GM21390 (cell line): ENCODE measurements around the gene CELSR1.
"Not testable (repeated sequence)": the region's sequence is repeated elsewhere in the genome, so short reads cannot be mapped to it uniquely, and the experiment has no call there.

Experiments
- ATAC-seq: cut with Tn5 transposase; IDR thresholded peaks from one replicate; pipeline ENCODE4 v1.9.1; 2021; ENCODE audit not compliant: unreplicated experiment

Gene CELSR1

GRCh38 chr22:46483353-46483752 is 54.1 kb downstream of the CELSR1 start:
- no peak for ATAC-seq

- no peak for ATAC-seq
Measured at GRCh38 chr22:46482056-46482675, 55.3 kb downstream of the CELSR1 start.

- no peak for ATAC-seq
Measured at GRCh38 chr22:46481386-46481785, 56.0 kb downstream of the CELSR1 start.

DNA sequence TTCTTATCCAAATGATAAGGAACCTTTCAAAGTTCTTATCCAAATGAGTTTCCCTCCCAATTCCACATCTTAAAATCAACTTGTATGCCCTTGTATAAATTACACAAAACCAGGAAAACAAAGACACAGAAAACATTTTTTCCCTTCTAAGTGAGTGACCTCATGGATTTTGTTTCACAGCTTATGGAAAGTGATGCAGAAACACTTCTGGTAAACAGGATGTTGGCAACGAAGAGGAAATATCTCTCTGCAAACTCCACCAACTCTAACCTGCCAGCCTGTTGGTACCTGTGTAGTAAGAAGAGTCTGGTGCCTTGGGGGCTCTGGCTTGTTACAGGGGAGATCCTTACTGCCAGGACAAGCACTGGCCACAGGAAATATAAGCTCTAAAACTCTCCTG is 57.0 kb downstream of the CELSR1 start:
- ATAC-seq: no peak

DNA sequence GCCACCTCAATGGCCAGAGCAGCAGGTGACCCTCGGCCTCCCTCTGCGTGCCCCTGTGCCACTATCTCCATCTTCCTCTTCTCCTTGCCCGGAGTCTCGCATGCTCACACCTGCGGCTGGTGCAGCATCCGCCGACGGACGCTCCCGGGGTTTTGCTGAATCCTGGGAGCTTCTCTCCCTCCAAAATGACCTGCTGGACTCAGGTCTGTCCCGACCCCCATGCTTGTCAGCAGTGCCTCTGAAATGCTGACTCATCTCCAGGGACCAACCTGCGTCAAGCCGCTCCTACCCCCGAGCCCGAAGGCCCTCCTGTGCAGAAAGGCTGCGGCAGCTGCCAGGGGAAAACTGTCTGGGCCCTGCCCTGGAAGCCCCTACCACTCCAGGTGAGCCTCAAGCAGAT is 58.4 kb downstream of the CELSR1 start:
- ATAC-seq: no peak

GRCh38 chr22:46478083-46478551 is 59.3 kb downstream of the CELSR1 start:
- ATAC-seq: no peak

DNA sequence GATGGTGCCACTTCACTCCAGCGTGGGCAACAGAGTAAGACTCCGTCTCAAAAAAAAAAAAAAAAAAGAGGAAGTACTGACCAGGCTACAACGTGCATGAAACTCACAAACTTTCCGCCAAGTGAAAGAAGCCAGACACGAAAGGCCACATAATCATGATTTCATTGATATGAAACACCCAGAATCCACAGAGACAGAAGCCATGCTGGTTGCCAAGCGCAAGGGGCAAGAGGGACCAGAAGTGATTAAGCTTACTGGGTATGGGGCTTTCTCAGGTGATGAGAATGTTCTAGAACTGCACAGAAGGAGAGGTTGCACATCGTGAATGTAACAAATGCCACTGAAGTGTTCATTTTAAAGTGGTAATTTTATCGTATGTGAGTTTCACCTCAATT is 60.9 kb downstream of the CELSR1 start:
- no peak for ATAC-seq

- no peak for ATAC-seq
Measured at GRCh38 chr22:46473896-46474557, 63.4 kb downstream of the CELSR1 start.

- no peak for ATAC-seq
Measured at GRCh38 chr22:46473021-46473779, 64.2 kb downstream of the CELSR1 start.

DNA sequence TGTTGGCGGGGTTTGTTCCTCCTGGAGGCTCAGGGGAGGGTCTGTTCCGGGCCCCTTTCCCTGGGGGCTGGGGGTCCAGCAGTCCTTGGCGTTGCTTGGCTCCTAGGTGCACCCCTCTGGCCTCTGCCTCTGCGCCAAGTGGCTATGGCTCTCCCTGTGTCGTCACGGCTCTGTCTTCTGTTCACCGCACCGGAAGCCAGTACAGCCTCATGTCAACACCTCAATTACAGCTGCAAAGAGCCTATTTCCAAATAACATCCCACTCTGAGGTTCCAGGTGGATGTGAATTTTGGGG is 64.8 kb downstream of the CELSR1 start:
- no peak for ATAC-seq

GRCh38 chr22:46471901-46472721 is 65.3 kb downstream of the CELSR1 start:
- no peak for ATAC-seq

- not testable (repeated sequence) for ATAC-seq
Measured at GRCh38 chr22:46471330-46471729, 66.1 kb downstream of the CELSR1 start.

DNA sequence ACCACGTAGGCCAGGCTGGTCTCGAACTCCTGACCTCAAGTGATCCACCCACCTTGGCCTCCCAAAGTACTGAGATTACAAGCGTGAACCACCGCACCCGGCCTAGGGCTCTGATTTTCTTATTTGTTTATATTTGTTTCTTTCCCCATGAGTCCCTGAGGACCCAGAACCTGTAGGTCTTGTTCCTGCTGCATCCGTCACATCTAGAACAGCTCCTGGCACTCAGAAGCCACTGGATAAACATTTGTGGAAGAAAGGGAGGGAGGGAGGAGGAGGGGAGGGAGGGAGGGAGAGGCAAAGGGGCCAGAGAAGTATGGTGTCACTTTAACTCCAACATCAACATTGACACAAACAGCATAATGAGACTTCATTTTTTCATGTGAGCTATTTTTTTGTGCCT is 67.7 kb downstream of the CELSR1 start:
- ATAC-seq: no peak

DNA sequence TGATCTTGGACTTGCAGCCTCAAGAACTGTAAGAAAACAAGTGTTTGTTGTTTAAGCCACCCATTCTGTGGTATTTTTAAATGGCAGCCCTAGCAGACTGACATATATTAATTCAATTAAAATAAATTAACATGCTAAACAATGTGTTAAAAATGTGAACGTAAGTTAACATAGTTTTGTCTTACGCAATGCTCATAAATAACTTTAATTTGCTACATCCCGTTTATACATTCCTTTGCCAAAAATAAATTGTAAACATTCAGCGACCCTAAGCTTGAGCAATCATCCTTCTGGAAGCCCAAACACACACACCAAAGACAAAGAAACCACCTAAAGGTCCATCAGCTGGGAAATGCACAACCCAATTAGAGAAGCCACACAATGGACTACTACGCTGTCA is 70.4 kb downstream of the CELSR1 start:
- no peak for ATAC-seq

DNA sequence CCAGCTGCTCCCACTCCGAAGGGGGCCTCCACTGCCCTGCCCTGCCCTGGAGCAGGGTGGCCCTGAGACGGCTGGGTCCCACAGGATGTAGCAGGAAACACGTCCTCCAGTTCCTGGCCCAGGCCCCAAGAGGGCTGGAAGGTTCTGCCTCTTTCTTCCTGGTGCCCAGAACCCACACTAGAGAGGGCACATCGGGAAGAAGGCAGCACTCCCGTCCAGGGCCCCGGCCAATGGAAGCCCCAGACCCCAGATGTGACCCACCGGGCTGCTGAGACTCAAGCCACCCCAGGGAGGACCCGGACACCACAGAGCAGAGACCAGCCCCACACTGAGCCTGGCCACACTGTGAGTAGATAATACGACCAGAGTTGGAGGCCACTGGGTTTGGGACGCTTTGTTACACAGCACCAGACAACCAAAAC is 71.2 kb downstream of the CELSR1 start:
- no peak for ATAC-seq

DNA sequence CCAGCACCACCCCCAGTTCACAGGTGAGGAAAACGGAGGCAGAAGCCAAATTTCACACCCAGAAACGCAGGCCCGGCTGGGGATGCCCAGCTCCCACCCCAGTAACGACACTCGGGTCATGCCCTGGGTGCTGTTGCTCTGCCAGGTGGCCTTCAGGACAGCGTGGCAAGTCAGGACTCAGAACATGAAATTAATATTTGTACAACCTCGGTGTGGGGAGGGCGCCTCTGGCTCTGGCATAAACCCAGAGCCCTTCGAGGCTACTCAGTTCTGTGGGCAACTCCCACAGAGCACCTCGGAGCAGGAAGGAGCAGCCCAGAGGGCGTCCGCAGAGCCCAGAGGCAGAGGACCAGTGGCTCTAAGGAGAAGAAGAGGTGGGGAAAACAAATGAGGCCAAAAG is 71.6 kb downstream of the CELSR1 start:
- ATAC-seq: no peak

- no peak for ATAC-seq
Measured at GRCh38 chr22:46465345-46465720, 72.1 kb downstream of the CELSR1 start.

DNA sequence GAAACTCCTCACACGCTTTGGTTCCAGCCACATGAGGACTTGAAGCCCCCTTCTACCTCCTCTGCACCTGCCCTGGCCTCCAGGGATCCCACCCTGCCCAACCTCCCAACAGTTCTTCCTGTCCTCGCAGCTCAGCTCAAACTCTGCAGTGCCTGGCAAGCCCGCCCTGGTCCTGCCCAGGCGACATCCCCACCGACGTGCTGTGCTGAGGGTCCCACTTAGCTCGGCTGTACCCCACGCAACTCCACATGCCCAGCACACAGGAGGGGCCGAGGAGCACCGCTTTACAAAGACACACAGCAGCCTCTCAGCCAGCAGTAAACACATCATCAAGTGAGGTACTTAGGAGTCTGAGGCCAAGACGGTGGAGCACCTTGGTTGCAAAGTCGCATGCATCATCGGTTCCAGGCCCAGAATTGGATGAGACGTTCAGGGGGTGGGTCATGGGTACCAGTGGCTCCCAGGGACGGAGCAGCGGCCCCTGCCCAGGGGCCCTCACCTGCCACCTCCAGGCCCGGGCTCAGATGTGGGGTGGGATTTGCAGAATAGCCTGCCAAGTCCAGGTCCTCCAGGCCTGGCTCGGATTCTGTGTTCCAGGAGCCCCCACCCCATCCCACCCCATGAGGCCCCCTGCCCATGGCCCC is 72.6 kb downstream of the CELSR1 start:
- no peak for ATAC-seq

- no peak for ATAC-seq
Measured at GRCh38 chr22:46464296-46464695, 73.1 kb downstream of the CELSR1 start.

DNA sequence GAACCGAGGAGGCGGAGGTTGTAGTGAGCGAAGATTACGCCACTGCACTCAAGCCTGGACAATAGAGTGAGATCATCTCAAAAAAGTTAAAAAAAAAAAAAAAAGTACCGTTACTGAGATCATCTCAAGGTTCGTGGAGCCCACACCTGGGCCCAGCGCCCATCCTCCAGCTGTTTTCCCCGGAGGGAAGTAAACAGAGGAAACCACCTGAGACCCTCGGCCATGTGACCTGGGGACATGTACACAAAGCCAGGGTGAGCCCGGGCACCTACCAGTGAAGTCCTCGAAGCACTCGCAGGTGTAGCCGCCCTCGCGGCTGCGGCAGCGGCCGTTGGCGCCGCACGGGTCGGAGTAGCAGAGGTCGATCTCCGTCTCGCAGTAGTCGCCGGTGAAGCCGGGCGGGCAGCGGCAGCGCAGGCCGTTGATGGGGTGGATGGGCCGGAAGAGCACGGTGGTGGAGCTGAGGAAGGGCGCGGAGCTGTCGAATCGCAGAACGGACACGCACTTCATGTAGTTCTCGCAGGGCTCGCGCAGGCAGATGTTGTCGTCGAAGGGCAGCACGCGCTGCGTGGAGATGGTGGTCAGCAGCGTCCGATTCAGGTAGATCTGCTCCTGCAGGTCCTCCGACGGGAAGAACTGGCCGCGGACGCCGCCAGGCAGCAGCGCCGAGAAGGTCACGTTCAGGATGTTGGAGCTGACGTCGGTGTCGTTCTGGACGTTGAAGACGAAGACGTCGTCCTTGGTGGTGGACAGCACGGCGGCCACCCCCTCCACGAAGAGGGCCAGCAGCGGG is 73.8 kb downstream of the CELSR1 start:
- no peak for ATAC-seq
